NCI-H128 (cell line): ENCODE measurements around the gene TMEM204.

Experiments used
- DNase-seq: peaks from one replicate; lab custom pipeline; 2025; ENCODE audit not compliant: unreplicated experiment; lab: John Stamatoyannopoulos, UW

The TMEM204 gene

GRCh38 chr16:1499756-1500464 is 33.6 kb upstream of the TMEM204 start:
- no peak for DNase-seq

DNA sequence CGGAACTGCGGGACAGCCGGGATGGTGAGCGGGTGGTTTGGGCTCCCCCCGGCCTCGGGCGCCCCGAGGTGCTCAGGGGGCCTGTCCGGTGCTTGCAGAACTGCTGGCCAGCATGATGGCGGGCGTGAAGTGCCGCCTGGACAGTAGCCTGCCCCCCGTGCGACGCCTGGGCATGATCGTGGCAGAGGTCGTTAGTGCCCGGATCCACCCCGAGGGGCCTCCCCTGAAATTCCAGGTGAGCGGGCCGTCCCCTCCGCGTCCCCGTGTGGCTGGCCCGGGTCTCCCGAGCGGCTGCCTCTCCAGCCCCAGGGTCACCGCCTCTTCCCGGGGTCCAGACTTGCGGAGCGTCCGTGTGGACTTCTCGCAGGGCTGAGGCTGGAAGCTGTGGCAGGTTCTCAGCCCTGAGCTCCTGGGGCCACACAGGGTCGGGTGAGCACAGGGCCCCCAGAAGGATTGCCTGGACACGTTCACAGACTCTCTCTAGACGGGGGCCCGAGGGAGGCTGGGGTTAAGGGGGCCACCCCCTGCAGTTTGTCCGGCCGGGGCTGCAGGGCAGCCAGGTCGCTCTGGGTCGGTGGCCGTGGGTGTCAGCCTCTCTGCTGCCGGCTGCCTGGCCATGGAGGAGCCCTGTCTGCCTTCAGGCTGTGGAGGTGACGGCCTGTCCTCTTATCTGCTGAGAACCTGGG is 32.9 kb upstream of the TMEM204 start:
- no peak for DNase-seq

GRCh38 chr16:1501630-1502029 is 31.8 kb upstream of the TMEM204 start:
- DNase-seq: no peak

DNA sequence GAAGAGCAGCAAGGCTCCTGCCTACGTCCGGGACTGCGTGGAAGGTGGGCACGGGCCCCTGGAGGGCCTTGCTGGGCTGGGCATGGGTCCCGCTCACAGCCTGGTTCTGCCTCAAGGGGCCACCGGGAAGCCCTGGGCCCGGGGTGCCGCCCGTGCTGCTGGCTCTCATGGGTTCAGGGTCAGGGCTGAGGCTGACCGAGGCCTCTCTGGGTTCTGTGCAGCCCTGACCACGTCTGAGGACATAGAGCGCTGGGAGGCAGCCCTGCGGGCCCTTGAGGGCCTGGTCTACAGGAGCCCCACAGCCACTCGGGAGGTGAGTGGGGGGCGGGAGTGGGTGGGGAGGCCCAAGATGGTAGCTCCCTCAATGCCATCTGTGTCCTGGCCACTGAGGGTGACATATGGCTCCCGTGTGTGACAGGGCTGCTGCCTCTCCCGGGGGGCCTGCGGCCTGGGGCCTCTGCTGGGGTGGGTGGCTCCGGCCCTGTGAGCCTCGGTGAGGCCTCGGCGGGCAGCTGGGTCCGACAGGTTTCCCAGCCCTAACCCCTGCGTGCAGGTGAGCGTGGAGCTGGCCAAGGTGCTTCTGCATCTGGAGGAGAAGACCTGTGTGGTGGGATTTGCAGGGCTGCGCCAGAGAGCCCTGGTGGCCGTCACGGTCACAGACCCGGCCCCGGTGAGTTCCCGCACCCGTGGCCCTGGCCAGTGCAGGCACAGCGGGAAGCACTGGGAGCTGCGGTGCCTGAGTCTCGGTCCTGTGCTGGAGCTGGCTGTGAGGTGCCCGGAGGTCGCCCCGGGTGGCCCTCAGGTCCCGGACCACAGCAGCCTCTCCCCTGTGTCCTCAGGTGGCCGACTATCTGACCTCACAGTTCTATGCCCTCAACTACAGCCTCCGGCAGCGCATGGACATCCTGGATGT is 31.1 kb upstream of the TMEM204 start:
- DNase-seq: no peak

DNA sequence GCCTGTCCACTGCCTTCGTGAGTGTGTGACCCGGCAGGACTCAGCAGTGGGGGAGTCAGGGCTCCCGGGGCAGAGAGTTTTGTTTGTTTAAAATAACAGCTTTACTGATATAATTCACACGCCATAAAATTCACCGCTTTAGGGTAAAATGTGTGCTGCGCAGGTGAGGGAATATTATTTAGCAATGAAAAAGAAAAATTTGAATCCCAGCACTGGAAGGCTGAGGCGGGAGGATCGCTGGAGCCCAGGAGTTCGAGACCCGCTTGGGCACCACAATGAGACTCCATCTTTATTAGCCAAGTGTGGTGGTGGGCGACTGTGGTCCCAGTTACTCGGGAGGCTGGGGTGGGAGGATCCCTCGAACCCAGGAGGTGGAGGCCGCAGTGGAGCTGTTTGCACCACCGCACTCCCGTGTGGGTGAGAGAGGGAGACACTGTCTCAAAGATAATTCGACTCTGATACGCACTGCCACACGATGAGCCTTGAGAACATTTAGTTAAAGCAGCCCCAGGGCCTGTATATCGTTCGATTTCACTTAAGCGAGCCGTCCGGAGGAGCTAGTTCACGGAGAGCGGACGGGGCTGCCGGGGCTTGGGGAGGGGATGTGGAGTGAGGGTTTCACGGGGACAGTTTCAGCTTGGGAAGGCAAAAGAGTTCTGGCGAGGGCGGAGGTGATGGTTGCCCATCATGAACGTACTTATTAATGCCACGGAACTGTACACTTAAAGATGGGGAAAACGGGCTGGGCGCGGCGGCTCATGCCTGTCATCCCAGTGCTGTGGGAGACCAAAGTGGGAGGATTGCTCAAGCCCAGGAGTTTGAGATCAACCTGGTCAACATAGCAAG is 30.1 kb upstream of the TMEM204 start:
- DNase-seq: no peak

GRCh38 chr16:1505073-1505844 is 28.2 kb upstream of the TMEM204 start:
- DNase-seq: no peak

- DNase-seq: no peak
These were observed 27.6 kb upstream of the TMEM204 start for GRCh38 chr16:1505912-1506311.

- no peak for DNase-seq
These were observed 26.8 kb upstream of the TMEM204 start for GRCh38 chr16:1506494-1507213.

- DNase-seq: no peak
These were observed 24.8 kb upstream of the TMEM204 start for GRCh38 chr16:1508494-1509187.

DNA sequence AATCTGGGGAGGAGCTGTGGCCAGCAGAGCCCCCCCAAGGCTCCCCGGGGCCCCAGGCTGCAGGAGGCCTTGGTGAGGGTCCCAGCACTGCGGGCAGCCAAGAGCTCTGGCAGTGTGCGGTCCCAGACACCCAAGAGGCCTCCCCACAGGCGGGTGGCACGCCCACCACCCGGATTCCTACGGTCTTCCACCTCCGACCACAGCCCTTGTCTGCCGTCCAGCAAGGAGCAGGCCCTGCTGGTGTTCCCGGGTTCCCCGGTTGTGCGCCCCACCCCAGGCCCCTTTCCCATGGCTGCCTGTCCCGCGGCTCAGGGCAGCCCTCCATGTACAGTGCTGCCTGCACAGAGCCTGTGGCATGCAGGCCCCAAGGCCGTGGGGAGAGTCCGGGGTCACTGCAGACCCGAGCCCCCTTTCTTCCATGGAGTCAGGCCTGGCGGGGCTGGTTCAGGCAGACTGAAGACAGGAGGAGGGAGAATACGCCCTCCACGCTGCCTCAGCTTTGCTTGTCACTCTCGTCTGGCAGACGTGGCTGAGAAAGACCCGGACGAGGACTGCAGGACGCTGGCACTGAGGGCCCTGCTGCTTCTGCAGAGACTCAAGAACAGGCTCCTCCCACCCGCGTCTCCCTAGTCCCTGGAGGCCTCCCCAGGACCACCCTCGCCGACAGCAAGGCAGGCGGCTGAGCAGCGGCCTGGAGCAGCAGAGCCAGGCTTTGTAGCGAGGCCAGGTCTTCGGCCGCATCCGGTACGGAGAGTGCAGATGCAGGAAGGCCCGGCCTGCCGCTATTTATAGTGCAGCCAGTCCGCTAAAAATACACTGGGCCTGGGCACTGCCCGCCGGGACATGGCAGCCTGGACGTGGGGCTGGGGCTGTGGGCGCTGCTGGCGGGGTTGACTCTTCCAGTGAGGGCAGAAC is 23.9 kb upstream of the TMEM204 start:
- DNase-seq: no peak

DNA sequence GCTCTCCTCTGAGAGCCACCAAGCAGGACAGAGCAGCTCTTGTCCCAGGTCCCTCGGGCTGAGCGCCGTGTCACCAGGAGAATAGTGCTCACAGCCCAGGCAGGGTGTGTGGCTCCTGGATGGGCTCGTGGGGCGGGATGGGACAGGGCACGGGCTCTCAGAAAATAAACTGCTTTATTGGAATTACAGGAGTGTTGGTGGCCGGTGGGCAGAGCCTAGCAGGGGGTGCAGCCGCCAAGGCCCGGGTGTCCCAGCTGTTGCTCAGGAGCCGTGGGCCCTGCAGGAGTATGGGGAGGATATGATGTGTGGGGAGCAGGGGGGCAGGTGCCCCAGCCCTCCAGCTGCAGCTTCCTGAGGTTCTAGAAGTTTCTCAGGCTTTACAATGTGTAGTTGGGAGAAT is 23.2 kb upstream of the TMEM204 start:
- no peak for DNase-seq

GRCh38 chr16:1510941-1511351 is 22.5 kb upstream of the TMEM204 start:
- no peak for DNase-seq

DNA sequence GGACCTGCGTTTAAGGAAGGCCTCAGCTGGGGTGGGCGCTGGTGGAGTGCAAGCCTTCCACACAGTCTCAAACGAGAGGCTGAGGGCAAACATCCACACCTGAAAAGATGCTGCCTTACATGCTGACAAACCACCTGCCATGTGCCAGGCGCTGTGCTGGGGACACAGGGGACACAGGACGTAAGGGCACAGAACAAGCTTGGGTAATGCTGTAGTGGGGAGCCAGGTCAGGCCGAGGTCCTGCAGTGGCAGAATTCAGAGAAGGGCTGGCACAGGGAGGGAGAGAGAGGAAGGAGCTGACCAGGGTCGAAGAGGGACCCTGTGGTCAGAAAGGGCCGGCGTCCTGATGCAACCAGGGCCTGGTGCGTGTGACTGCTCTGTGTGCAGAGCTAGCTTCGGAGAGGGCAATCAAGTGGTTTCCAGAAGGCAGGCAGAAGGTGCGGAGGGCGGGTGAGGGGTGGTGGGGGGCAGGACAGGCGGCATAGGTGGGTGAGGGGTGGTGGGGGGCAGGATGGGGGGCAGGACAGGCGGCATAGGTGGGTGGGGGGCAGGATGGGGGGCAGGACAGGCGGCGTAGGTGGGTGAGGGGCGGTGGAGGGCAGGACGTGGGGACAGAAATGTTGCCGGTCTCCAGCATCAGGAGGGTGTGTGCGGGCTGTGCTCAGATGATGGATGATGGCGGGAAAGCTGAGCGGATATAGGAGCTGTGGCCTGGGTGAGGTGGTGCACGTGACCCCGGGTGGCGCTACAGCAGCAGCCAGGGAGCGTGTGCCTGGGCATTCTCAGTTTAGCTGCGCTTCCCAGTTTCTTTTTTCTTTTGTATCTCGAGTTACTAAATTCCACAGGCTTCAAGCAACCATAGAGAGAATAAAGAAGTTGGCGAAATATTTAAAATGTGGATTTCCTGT is 21.6 kb upstream of the TMEM204 start:
- no peak for DNase-seq

- no peak for DNase-seq
These were observed 20.7 kb upstream of the TMEM204 start for GRCh38 chr16:1512774-1513173.

DNA sequence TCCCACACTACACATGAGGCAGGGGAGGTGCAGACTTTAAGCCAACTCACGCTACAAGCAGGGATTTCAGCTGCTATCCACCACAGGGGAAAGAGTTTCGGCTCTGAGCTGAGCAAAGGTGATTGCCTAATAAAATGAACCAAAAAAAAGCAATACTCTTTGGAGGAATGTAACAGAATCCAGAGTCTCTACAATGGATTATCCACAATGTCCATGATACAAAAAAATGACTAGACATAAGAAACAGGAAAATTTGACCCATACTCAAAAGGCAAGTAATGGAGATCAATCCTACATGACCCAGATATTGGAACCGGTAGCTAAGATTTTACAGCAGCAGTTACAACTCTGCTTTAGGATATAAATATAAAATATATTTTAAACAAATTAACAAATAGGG is 19.0 kb upstream of the TMEM204 start:
- no peak for DNase-seq

DNA sequence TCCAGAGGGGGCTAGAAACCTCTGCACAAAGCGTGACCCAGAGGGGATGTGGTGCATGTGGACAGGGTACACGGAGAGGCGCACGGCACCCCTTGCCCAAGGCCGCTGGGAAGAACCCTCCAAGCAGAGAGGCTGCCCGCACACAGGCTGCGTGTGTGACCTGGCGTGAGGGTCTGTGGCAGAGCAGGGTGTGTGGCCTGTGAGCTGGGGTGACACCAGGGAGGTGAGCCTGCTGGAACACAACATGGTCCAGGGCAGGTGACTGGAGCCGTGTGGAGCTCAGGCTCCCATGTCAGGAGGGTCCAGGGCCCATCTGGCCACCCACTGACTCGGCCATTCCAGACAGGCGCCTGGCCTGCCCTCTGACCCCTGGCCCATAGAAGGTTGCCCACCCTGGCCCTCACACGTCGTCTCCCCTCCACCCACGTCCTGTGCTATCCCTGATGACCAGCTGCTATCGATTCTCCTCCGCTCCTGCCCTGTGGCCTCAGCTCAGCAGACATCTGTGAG is 14.8 kb upstream of the TMEM204 start:
- DNase-seq: no peak

DNA sequence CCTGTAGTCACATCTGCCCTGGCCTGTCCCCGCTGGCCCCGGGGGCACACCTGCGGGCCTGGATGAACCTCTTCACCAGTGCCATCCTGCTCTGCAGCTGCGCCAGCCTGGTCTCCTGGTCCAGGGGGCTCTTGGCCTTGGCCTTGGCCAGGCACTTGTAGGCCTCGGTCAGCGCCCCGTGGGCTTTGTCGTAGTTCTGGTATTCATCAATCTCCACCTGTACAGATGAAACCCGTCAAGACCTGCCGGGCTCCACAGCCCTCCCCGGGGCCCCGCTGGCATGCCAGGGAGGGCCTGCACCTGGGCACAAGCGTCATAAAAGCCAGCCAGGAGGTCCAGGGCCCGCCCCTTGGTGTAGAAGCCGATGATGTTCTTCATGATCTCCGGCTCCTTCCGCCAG is 13.6 kb upstream of the TMEM204 start:
- DNase-seq: no peak
